Ureter (tissue), 1 donor: ENCODE measurements around the gene EFNB3. TPM values are rescaled to one million over a fixed set of nuclear protein-coding genes. Genes with fewer than 3 reads are reported as not detected.

ENCODE experiments used
- DNase-seq: peaks from one replicate; pipeline ENCODE4 v3.0.0-alpha.2; 2020; ENCODE audit warnings: low spot score
- total RNA-seq: library from RNA; stranded (reverse); gene quantifications from one replicate; pipeline ENCODE4 v1.2.4, GENCODE V29; 2023
- donor health status: DM: yes; HTN: yes; CAD: no.

The EFNB3 gene
- total RNA-seq, 1 donor from 2014 or later, result 2.3 TPM

DNA sequence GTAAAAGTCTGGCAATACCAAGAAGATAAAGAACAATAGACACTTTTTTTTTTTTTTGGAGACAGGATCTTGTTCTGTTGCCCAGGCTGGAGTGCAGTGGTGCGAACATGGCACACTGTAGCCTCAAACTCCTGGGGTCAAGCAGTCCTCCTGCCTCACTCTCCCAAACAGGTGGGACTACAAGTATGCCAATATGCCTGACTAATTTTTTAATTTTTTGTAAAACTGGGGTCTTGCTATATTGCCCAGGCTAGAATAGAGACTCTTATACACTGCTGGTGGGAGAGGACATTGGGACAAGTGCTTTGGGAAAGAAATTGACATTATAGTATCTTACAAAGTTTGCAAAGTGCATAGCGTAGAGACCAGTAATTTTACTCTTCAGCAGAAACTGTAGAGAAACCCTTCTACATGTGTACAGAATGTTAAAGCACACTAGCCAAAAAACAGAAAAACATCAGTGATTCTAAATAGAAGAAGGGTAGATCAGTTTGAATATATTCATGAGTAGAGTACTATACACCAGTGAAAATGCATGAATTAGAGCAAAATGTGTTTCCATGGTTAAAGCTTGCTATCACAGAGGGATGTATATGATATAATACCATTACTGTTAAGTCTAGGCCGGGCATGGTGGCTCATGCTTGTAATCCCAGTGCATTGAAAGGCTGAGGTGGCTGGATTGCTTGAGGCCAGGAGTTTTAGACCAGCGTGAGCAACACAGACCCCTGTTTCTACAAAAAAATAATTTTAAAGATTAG lies 7.0 kb upstream of the EFNB3 start:
- DNase-seq, result no peak

- DNase-seq, result no peak
These were observed 4.5 kb upstream of the EFNB3 start for GRCh38 chr17:7700510-7700909.

GRCh38 chr17:7701681-7702080 lies 3.3 kb upstream of the EFNB3 start:
- no peak for DNase-seq

DNA sequence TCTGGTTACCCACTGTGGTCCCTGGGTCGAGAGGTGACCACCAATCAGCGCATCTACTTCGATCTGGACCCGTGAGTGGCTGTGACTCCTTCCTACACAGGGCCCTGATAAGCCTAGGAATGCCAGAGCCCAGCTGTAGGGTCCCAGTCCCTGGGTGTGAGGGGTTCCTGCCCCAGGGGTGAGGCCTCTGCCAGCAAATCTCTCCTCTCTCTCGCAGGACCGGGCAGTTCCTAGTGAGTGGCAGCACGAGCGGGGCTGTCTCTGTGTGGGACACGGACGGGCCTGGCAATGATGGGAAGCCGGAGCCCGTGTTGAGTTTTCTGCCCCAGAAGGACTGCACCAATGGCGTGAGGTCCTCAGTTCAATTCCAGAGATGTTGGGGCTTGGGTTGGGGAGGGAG lies 2.2 kb upstream of the EFNB3 start:
- no peak for DNase-seq

DNA sequence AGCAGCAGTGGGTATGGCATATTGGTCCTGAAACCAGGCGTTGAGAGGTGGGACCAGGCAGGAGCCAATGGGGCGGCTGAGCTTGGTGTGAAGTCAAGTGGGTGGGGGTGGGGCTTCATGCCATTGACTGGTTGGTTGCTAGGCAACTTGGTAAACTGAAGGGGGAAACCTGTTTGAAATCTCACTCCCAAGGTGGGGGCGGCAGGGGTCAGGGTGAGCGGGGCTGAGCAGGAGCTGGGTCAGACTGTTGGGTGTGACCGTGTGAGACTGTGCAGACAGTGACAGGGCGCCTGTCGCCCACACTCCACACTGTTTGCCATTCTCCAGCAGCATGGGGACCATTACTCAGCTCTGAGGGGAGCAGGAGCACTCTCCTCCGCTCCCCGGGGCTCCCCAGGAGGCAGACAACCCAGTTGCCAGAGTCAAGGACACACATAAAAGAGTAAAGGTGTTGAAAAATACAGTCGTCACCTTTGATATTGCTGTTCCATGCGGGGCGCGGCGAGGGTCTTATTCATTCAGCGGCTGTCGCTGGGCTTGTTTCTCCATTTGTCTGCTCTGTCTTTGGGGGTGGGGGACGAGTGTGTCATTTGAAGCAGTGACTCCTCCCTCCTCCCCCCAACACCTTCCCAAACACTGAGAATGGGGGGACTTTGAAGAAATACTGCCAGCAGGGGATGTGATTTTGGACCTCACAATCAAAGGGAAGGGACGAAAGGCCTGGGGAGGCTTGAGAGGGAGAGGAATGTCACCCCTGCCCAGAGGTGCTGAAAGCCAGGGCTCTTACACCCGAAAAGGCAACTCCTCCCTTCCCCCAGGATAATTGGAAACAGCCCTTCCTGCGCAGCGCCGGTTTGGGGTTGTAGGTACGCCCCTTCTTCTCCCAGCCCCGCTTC lies 1.2 kb upstream of the EFNB3 start:
- no peak for DNase-seq

DNA sequence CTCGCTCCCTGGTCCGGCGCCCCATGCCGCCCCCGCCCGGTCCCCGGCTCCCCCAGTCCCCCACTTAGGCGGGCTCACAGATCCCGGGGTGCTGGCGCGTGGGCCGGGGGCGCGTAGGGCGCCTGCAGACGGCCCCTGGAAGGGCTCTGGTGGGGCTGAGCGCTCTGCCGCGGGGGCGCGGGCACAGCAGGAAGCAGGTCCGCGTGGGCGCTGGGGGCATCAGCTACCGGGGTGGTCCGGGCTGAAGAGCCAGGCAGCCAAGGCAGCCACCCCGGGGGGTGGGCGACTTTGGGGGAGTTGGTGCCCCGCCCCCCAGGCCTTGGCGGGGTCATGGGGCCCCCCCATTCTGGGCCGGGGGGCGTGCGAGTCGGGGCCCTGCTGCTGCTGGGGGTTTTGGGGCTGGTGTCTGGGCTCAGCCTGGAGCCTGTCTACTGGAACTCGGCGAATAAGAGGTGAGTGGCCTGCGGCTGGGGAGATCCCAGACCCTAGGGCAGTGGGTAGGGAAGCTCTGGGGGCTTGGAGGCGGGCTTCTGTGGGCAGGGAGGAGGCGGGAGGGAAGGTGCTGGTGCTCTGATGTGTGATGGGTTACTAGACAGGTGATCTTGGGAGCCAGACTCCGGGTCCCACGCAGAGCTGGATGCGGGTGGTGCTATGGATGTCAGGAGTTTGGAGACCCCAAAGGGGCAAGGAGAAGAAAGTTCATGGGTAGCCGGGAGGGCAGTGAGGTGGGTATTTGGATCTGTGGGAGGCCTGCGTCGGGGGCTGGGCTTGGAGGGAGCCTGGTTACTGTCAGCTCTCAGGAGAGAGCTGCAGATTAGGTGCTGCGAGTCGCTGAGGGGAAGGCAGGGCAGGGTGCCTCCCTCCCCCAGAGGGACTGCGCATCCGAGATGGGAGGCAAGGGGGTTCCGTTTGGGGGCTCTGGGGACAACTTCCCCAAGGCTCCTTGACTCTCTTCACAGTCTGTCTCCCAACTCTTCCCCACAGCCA lies 560 bp downstream of the EFNB3 start:
- no peak for DNase-seq

DNA sequence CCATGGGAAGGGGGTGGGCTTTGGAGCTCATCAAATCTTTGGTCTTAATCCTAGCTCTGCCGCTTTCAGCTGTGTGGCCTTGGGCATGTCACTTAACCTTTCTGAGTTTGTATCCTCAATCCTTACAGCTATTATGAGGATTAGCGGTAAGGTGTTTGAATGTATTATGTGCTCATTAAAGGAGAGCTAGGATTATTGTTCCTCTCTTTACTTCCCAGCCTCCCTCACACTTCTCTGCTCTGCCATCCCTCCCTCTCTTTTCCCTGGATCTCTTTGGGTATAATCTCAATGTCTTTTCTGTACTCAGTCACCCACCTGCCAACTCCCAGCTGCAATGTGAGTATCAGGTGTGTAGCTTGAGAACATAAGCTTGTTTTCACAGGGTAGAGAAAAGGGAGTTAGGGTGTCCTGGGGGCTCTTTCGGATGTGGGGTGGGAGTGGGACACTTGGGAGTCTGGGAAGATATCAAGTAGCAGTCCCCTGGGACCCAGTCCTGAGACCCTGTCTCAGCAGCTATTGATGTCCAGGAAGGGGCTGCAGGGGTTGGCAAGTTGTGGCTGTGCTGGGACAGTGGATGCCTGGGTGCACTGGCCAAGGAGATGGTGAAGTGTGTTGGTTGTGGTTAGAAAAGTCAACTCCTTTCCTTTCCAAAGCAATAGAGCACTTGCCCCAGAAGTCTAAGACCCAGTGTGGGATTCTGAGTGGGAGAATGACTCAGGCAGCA lies 1.8 kb downstream of the EFNB3 start:
- no peak for DNase-seq

GRCh38 chr17:7707446-7707845 lies 2.4 kb downstream of the EFNB3 start:
- DNase-seq, result no peak

GRCh38 chr17:7707858-7708750 lies 3.1 kb downstream of the EFNB3 start:
- DNase-seq, result no peak

- no peak for DNase-seq
These were observed 4.0 kb downstream of the EFNB3 start for GRCh38 chr17:7709031-7709430.

- no peak for DNase-seq
These were observed 5.3 kb downstream of the EFNB3 start for GRCh38 chr17:7710301-7710700.

GRCh38 chr17:7711051-7711755 lies 6.2 kb downstream of the EFNB3 start:
- no peak for DNase-seq

DNA sequence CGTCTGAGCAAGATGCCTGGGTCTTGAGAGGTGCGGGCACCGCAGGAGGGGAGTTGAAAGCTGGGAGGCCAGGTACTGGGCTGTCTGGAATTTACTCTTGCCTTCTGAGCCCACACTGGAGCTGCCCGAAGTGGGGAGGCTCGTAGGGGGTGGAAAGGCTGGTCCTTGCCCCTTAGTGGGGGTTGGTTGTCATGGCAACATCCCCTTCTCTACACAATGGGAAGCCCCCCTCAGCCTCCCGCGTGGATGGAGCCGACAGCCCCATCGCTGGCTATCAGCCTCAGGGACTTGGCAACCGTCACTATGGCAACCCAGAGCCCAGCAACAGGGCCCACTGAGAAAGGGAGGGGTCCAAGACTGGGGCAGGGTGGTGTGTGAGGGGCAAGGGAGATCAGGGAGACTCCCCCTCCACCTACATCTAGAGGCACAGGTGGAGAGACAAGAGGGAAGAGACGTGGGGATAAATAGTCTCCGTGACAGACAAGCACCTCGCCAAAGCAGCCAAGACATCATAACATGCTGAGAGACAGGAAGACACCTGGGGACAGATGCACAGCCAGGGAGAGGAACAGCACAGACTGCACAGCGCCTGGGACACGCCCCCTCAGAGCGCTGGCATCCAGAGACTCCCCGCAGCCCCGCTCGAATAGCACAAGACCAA lies 7.2 kb downstream of the EFNB3 start:
- no peak for DNase-seq

DNA sequence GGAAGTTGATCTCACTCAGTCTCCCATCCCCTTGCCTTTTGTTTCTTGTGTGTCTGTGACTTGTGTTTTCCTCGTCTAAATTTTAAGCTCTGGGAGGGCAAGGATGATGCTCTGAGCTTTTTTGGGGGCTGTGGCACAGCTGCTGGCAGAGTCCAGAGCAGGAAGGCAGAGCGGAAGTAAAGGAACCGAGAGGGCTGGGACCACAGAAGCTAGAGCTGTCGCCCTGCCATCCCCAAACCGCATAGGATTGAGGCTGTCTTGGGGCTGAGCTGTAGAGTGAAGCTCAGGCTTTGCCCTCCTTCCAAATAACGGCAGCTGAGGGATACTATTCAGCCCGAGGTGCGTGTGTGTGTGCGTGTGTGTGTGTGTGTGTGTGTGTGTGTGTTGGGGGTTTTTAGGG lies 8.8 kb downstream of the EFNB3 start:
- no peak for DNase-seq

- DNase-seq, result no peak
These were observed 10.0 kb downstream of the EFNB3 start for GRCh38 chr17:7714721-7715594.

DNA sequence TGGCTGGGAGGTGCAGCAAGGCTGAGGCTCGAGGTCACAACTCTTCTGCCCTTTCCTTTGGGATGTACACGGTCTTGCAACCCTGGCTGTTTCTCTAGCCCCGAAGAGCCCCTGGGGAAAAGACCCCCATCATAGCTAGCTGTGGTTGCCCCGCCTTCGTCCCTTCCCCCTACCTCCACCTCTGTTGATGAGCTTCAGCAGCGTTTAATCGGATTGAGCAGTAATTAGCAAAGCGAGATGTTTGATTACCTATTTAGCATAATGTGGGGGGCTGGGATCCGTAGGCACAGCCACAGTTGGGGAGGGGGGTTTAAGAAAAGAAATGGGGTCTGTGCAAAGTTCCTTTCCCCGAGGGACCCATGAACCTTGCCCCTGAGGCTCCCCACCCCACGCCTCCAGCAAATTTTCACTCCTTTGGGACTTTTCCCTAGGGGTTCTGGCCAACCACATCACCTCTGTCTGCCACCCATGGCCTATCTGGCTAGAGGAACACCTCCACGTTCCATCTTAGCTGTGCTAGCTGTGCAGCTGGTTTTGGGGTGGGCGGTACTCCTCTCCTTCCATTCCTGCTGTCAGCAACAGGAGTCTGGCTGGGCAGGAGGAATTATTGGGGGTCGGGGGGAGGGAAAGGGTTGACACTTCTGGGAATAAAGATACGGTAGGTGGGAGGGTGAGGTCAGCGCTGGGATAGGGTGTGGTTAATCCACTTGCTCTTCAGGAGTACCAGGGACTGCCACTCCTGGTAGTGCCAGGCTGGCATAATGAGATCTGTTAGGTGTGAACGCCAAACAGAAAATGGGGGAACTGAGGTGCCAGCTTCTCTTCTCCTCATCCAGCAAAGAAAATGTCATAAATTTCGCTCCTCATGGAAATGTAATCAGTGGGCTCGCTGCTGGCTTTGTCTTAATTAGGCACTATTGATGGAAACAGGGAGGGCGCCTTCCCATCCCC lies 11.2 kb downstream of the EFNB3 start:
- no peak for DNase-seq
